HUDEP-2 (cell line): ENCODE data around the gene OSBPL8.
"Not testable (repeated sequence)": the region's sequence is repeated elsewhere in the genome, so short reads cannot be mapped to it uniquely, and the experiment has no call there.

Experiments
- DNase-seq, 76 experiments: peaks; one replicate each; lab custom pipeline; 2025; ENCODE audit not compliant: unreplicated experiment in 76 of 76; lab: John Stamatoyannopoulos, UW

OSBPL8 gene

DNA sequence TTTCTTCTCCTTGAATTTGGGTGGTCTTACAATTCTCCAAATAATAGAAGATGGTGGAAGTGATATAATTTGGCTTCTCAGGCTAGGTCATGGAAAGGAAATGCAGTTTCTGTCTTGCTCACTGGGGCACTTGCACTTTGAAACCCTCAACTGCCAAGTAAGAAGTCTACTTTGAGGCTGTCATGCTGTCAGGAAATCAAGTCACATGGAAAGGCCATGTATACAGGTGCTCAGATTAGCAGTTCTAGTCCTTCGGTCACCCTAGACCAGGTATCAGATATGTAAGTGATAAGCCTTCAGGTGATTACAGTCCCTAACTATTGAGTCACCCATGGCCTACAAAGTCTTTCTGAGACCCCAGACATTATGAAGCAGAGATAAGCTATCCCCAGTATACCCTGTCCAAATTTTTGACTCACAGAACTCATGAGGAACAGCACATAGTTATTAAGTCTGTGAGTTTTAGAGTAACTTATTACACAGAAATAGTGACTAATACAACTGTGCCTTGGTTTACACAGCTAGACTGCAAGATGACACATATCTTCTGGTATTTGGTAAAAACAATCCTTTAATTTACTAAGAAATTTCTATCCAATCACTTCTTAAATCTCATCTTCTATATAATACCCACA is 185.1 kb downstream of the OSBPL8 start:
- DNase-seq, result no peak

DNA sequence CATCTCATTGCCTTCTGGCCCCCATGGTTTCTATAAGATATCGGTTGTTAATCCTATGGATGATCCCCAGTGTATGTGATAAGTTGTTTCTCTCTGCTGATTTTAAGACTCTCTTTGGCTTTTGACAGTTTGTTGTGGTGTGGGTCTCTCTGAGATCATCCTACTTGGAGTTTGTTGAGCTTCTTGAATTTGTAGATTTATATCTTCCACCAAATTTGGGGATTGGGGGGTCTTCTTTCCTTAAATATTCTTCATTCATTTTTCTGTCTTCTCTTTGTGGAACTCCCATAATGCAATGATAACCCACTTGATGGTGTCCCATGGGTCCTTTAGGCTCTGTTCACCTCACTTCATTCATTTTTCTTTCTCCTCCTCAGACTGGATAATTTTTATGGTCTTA is 191.3 kb downstream of the OSBPL8 start:
- DNase-seq, result no peak

DNA sequence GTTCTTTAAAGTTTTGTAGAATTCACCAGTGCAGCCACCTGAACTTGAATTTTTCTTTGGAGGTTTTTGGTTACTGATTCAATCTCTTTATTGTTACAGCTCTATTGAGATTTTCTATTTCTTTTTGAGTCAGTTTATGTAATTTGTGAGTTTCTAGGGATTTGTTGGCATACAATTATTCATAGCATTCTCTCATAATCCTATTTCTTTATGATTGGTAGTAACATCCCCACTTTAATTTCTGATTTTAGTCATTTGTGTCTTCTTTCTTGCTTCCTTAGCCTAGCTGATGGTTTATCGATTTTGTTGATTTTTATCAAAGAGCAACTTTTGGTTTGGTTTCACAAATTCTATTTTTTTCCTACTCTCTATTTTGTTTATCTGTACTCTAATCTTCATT is 193.4 kb downstream of the OSBPL8 start:
- DNase-seq, result no peak

DNA sequence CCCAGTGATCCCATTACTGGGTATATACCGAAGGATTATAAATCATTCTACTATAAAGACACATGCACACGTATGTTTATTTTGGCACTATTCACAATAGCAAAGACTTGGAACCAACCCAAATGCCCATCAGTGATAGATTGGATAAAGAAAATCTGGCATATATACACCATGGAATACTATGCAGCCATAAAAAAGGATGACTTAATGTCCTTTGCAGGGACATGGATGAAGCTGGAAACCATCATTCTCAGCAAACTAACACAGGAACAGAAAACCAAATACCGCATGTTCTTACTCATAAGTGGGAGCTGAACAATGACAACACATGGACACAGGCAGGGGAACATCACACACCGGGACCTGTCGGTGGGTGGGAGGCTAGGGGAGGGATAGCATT is 195.4 kb downstream of the OSBPL8 start:
- not testable (repeated sequence) for DNase-seq

DNA sequence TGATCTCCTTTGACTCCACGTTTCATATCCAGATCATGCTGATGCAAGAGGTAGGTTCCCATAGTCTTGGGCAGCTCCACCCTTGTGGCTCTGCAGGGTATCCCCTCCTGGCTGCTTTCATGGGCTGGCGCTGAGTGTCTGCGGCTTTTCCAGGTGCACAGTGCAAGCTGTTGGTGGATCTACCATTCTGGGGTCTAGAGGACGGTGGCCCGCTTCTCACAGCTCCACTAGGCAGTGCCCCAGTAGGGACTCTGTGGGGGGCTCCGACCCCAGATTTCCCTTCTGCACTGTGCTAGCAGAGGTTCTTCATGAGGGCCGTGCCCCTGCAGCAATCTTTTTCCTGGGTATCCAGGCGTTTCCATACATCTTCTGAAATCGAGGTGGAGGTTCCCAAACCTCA is 199.3 kb downstream of the OSBPL8 start:
- no peak for DNase-seq

DNA sequence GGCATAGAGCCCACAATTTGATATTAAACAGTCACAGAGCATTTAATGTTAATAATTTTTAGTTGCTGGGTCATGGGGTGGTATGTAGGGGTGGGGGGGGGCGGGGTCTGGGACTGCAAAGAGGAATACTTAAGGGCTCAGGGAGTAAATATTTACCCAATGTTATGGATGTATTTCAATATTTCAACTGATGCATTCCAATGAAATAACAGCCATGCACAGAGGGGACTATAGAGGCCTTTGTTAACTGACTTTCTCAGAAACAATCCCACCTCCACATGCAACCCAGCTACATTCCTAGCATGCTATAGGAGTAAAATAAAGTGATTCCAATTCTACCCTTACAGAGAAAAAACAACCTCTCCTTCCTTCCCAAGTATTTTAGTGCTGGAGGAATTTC is 203.5 kb downstream of the OSBPL8 start:
- no peak for DNase-seq

DNA sequence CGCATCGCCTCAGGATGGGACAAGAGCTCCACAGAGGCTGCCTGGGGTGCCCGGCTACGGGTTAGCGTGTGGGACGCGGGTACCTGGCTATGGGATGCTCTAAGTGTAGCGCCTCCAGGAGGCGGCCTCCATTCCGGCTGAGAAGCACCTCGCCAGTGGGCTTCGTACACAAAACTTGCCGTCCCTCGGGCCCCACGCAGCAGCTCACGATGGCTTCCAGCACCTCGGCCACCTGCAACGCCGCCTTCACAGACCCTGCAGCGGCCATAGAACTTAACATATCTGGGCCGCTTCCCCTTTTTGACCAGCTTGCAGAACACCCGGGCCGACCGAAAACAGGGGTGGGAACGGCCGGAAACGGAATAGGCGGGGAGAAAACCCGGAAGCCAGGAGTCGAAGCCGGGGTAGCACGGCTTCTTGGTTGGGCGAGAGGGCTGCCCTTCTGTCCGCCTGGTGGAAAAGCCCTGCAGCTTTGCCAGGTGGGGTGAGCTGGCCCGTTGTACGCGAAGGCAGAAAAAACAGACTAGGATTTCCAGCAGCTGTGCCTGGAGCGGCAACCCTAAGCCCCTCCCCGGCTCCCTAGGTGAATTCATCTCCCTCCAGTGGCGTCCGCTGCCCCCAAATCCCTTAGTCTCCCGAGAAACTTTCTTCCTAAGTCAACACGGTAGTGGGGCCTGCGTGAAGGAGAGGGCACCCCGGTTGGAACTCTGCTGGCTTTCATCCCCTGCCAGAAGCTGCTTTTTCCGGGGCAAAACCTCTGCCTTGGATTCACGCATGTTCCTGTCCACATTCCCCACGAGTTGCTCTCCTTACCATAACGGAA is 211.3 kb downstream of the OSBPL8 start, which contains the start of gene BBS10:
BBS10 (minus strand) TSS at position 337 of the 823 bp plus-strand sequence; CDS start at position 280, 57 bp downstream.
- DNase-seq, result peak in 75 of 76 experiments; percentile 10 to 90 (median 80)

DNA sequence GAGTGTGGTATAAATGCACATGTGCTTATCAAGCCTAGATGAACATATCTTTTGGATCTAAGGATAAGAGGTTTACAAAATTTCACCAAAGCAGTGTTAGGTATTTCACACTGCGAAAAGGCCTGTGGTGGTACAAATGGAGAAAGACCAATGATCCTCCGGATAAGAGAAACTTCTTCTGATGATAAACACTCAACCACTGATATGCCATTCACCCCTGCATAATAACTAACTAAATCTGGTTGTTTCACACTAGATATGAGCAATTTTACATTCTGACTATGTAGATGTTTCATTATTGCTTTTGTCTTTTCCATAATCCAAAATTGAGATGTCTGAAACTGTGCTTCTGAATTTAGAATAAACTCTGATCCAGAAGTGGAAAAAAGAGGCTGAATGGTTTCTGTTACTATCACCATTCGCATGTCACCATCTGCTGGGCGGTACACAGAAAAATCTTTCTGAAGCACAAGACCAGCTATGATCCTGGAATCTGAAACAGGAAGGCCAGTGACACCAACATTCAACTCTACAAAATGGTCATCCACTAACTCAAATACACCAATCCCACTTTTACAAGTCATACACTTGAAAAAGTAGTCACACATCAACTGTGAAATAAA is 212.7 kb downstream of the OSBPL8 start:
- DNase-seq, result peak in 28 of 76 experiments; percentile 0 to 58 (median 12)

DNA sequence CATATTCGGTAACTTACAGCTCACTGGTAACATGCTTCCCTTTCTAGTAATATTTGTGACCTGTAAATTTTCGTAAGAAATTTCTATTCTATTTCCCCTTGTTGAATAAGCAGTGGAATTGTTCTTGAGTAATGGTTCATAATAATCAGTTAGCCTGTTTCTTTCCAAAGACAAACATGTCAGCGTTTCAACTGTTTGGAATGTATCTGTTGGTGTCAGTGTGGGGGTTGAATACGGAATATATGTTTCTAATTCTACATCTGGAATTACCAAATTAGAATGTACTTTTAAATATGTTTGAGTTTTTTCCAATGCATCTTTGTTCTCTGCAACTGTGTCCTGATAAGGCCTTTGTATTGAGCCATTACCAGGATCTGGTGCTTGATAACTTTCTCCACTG is 213.3 kb downstream of the OSBPL8 start:
- DNase-seq, result no peak

DNA sequence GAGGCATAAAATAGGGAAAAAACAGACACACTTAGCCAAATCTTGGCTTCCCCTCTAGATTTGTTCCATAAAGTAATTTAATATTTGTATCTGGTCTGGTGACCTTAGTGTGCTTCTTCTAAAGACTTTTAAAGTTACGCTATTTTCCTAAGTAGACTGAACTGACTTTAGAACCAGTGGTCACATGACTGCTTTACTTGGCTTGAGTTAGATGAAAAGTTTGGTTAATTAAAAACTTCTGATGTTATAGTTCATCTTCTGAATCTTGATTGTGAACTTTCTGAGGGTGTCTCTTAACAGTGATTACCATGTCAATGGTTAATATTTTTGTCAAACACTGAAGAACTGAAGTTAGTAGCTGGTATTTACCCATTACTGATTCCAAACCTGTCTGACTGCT is 214.0 kb downstream of the OSBPL8 start:
- no peak for DNase-seq

DNA sequence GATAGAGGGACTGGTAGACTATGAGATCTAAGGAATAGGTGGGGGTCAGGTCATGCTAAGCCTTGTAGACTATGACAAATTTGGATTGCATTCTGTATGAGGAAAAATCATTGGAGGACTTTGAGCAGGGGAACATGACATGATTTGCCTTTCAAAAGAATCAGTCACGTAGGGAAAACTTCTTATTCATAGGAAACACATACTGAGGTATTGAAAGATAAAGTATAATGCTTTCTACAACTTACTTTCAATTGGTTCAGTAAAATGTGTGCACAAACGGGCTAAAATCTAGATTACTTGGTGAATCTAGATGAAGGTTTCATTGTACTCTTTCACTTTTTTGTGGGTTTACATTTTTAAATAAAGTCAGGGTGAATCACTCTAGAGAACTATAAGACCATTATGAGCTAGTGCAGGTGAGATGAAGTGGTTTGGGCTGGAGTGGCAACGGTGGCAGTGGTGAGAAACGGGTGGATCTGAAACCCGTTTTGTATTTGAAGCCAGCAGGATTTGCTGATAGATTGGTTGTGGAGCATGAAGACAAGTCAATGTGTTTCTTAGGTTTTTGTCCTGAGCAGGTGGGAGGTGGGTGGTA is 218.0 kb downstream of the OSBPL8 start:
- DNase-seq, result no peak

DNA sequence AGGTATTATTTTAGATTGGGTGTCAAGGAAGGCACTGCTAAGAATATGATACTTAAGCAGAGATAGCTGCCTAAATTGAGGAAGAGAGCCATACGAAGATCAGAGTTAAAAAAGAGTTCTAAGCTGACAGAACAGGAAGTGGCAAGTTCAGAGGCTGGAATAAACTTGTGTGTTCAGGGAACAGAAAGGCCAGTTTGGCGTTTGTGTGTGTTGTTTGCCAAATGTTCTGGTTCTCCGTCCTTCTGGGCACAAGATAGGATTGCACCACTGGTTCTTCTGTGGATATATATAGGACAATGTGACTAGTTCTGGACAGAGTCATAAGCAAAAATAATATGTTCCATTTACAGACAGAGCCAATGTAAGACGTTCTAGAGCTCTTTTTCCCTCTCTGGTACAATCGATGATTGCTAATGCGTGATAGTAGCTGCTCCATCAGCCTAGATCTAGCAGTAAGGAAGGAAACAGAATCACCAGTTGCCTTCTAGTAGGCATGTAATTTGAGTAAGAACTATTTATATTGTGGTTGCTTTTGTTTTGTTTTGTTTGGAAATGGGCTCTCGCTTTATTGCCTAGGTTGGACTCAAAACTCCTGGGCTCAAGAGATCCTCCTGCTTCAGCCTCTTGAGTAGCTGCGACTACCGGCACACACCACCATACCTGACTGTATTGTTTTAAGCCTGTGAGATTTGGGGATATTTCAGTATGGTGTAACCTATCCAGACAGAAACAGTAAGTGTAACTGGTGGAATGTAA is 218.7 kb downstream of the OSBPL8 start:
- no peak for DNase-seq

DNA sequence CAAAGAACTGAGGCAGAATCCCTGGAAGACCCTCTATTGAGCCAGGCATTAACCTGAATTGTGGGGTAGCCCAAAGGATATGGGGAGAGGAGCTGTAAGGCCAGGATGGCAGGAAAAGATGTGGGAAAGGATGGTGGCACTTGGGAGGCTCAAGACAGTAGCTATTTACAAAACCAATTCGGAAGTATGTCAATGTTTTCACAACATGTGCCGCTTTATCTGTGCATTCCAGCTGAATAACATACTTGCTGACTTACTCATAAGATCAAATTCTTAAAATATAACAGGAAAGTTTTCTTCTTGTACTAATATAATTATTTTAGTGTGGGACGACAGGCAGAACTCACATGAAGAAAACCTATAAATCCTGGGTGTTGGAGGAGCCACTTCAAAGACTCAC is 222.0 kb downstream of the OSBPL8 start:
- DNase-seq, result no peak

DNA sequence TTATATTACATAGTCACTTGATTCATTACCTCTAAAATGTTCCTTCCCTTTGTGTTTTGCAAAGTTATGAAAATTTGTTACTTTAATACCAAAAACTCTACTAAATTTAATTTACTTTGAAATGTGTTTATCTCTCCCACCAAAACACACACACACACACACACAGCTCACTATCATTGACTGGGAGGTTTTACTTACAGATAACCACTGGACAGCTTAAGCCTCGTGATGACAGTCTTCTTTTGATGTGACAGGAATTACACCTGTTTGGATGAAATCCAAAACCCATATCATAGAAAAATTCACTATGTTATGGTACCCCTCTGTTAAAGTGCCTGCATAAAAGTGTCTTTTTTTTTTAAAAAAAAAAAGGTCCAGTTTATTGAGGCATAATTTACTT is 227.0 kb downstream of the OSBPL8 start:
- DNase-seq, result no peak

DNA sequence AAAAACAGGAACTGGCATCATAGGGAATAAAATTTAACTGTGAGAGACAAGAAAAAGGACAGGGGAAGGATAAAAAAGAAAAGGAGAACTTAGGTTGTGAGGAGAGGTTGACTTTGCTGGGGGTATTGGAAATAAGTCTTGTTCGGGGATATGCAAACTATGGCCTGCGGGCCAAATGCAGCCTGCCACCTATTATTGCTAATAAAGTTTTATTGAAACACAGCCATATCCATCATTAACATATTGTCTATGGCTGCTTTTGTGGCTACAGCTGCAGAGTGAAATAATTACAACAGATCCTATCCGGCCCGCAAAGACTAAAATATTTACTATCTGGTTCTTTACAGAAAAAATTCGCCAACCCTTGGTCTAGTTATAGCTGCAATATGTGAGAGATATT is 230.0 kb downstream of the OSBPL8 start:
- DNase-seq, result no peak

DNA sequence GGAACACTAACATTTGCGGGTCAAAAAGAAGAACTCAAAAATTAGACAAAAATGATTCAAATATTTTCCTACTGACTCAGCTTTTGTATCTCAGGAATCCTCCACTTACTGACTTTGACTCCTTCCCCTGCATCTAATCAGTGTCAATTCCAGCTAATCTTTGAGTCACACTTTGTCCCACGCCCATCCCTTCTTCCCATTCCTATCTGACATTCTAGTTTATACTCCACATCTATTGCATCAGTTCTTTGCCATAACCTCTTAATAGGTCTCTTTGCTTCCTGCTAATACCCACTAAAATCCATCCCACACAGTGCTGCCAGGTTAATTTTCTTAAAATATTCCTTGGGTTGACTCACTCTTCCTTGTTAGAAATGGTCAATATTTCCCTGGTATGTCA is 230.4 kb downstream of the OSBPL8 start:
- DNase-seq, result no peak

DNA sequence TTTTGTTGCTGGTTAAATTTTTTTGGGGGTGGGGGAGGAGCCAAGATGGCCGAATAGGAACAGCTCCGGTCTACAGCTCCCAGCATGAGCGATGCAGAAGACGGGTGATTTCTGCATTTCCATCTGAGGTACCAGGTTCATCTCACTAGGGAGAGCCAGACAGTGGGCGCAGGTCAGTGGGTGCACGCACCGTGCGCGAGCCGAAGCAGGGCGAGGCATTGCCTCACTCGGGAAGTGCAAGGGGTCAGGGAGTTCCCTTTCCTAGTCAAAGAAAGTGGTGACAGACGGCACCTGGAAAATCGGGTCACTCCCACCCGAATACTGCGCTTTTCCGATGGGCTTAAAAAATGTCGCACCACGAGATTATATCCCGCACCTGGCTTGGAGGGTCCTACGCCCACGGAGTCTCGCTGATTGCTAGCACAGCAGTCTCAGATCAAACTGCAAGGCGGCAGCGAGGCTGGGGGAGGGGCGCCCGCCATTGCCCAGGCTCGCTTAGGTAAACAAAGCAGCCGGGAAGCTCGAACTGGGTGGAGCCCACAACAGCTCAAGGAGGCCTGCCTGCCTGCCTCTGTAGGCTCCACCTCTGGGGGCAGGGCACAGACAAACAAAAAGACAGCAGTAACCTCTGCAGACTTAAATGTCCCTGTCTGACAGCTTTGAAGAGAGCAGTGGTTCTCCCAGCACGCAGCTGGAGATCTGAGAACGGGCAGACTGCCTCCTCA is 239.8 kb downstream of the OSBPL8 start:
- not testable (repeated sequence) for DNase-seq

DNA sequence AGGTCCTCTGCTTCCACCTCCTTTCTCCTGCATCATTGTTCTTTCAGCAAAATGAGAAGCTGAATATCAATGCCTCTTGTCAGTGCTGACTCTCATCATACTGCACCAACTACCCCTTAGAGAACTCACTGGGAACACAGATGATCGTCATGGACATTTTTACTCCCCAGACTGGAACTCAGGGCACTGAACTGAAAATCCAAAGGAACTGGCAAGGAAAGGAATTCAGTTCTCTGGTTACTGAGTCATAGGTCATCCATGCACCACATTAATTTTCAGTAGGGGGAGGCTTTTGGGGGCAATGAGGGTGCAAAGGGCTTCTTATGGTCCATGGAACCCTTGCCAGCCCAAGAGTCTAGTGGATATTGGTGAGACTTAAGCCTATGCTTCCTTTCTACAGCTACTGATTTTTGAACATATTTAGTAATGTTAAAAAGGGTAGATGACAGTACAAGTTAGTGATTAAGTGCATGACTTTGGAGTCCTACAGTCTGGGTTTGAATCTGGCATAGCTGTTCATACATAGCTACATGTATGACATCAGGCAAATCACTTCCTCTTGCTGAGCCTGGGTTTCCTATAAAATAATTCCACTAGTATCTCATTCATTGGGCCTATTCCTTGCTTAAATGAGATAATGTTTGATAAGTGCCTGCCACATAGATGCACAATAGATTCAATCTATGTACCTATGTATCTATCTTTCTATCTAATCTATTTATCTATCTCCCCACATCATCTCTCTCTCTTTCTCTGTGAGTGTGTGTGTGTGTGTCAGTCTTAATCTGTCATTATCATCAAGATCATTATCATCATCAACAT is 240.6 kb downstream of the OSBPL8 start:
- DNase-seq, result no peak

DNA sequence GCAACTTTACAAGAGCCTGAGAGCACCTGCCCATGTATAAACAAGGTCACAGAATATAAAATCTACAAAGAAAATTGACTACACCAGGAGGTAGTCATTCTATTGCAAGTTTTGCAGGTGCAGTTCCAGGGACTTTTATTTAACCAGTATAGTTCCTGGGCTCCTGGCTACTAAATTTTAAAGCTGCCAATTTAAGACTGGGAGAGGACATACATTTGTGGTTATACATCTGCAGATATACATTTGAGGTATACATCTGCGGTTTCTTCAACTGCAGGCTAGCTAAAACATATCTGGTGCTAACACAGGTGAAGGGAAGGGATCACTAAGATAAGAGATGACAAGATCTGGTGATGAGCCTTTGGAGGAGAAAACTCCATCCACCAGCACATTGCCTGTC is 241.6 kb downstream of the OSBPL8 start:
- no peak for DNase-seq
